ENCODE measurements around the gene TANC1.

TANC1 gene

GRCh38 chr2:158994920-158995676, 26.7 kb downstream of the TANC1 start:
- DNase-seq (ENCODE audit: low spot score): no peak

- DNase-seq (ENCODE audit: low spot score): no peak
Measured at GRCh38 chr2:158995677-158996049, 27.2 kb downstream of the TANC1 start.

- no peak for DNase-seq (ENCODE audit: low spot score)
Measured at GRCh38 chr2:158996378-158996993, 28.0 kb downstream of the TANC1 start.

- no peak for DNase-seq (ENCODE audit: low spot score)
Measured at GRCh38 chr2:158997037-158997790, 28.8 kb downstream of the TANC1 start.

GRCh38 chr2:158998551-158999248, 30.3 kb downstream of the TANC1 start:
- no peak for DNase-seq (ENCODE audit: low spot score)

- no peak for DNase-seq (ENCODE audit: low spot score)
Measured at GRCh38 chr2:158999458-158999857, 31.0 kb downstream of the TANC1 start.

GRCh38 chr2:159000072-159000471, 31.6 kb downstream of the TANC1 start:
- no peak for DNase-seq (ENCODE audit: low spot score)

- no peak for DNase-seq (ENCODE audit: low spot score)
Measured at GRCh38 chr2:159002462-159003111, 34.1 kb downstream of the TANC1 start.

GRCh38 chr2:159003555-159003954, 35.1 kb downstream of the TANC1 start:
- no peak for DNase-seq (ENCODE audit: low spot score)

- DNase-seq (ENCODE audit: low spot score): no peak
Measured at GRCh38 chr2:159004849-159005248, 36.4 kb downstream of the TANC1 start.

GRCh38 chr2:159009940-159010339, 41.5 kb downstream of the TANC1 start:
- DNase-seq (ENCODE audit: low spot score): no peak

GRCh38 chr2:159010340-159010739, 41.9 kb downstream of the TANC1 start:
- no peak for DNase-seq (ENCODE audit: low spot score)

GRCh38 chr2:159010963-159011362, 42.5 kb downstream of the TANC1 start:
- DNase-seq (ENCODE audit: low spot score): no peak

GRCh38 chr2:159012142-159012541, 43.7 kb downstream of the TANC1 start:
- no peak for DNase-seq (ENCODE audit: low spot score)

- no peak for DNase-seq (ENCODE audit: low spot score)
Measured at GRCh38 chr2:159013103-159013502, 44.7 kb downstream of the TANC1 start.

- no peak for DNase-seq (ENCODE audit: low spot score)
Measured at GRCh38 chr2:159015174-159015573, 46.7 kb downstream of the TANC1 start.

GRCh38 chr2:159015823-159016222, 47.4 kb downstream of the TANC1 start:
- DNase-seq (ENCODE audit: low spot score): no peak

- no peak for DNase-seq (ENCODE audit: low spot score)
Measured at GRCh38 chr2:159017837-159018236, 49.4 kb downstream of the TANC1 start.

GRCh38 chr2:159019021-159019420, 50.6 kb downstream of the TANC1 start:
- no peak for DNase-seq (ENCODE audit: low spot score)

- no peak for DNase-seq (ENCODE audit: low spot score)
Measured at GRCh38 chr2:159022019-159022418, 53.6 kb downstream of the TANC1 start.

GRCh38 chr2:159026170-159026569, 57.7 kb downstream of the TANC1 start:
- no peak for DNase-seq (ENCODE audit: low spot score)

GRCh38 chr2:159028776-159029175, 60.3 kb downstream of the TANC1 start:
- no peak for DNase-seq (ENCODE audit: low spot score)
